Activated CD4-positive, alpha-beta T cell treated with anti-CD3 and anti-CD28 coated beads, Interleukin-10, Interleukin-2, amounts not matched to agents 100 ng/mL and 50 ng/mL, durations not matched to agents 16 hours and 8 hours (primary cell): ENCODE results near the gene SNX2.
"Not testable (repeated sequence)": the region's sequence is repeated elsewhere in the genome, so short reads cannot be mapped to it uniquely, and the experiment has no call there.

Experiments used
- DNase-seq: peaks from one replicate; pipeline ENCODE4 v3.0.0-alpha.2; 2020

Gene SNX2, protein sequence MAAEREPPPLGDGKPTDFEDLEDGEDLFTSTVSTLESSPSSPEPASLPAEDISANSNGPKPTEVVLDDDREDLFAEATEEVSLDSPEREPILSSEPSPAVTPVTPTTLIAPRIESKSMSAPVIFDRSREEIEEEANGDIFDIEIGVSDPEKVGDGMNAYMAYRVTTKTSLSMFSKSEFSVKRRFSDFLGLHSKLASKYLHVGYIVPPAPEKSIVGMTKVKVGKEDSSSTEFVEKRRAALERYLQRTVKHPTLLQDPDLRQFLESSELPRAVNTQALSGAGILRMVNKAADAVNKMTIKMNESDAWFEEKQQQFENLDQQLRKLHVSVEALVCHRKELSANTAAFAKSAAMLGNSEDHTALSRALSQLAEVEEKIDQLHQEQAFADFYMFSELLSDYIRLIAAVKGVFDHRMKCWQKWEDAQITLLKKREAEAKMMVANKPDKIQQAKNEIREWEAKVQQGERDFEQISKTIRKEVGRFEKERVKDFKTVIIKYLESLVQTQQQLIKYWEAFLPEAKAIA

DNA sequence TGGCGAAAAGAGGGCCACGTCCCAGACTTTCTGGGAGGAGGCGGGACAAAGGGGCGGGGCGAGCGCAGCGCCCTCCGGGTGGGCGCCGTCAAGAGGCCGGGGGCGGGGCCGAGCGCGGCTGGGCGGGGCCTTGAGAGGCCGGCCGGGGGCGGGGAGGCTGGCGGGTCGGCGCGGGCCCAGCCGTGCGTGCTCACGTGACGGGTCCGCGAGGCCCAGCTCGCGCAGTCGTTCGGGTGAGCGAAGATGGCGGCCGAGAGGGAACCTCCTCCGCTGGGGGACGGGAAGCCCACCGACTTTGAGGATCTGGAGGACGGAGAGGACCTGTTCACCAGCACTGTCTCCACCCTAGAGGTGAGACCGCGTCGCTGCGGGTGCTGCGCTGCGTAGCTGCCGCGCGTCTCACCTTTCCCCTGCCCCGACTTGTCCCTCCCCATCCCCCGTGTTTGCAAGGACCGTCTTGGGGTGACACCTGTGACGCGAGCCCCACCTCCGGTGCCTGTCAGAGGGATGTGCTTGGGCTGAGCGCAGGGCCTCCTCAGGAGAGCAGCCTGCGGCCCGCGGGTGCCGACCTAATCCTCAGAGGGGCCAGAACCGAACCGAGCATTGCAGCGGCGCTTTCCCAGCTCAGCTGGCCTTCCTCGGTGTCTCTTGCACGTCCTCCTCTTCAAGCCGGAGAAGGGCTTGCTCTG lies at the start of gene SNX2:
SNX2 (plus strand) TSS at position 220 of the 689 bp plus-strand sequence; CDS start at position 244, 24 bp downstream.
- peak; percentile 93 for DNase-seq

DNA sequence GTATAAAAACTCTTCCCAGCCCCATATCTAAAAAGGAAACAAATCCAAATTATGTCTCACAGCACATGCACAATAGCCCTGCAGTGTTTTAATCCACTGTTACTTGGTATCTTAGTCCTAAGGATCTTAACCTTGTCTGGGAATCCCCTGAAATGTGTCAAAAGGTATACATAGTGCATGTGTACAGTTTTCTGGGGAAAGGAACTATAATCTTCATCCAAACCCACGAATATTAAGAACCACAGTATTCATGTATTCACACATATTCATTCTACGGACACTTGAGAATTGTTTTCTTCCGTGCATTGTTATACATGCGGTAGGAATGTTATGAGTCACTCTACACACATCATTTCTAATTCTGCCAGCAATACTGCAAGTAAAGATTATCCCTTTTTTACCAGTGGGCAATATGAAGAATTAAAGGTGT lies 47.8 kb upstream of the SNX2 start:
- DNase-seq: peak; percentile 31

DNA sequence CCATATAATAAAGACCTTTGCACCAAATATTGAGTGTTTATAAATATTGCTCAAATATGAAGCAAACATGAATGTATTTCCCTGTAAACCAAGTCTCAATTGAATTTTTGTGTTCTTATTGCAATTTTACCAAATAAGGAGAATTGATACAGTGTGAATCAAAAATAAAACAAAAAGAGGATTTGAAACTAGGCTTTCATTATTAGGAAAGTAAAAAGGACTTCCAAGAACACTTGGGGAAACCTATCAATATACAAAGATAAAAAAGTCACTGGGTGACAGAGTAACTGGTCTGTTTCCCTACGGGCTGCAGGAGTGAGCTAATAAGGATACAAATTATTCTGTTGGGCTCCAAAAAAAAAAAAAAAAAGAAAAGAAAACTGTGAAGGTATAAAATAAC lies 44.8 kb upstream of the SNX2 start:
- DNase-seq: no peak

DNA sequence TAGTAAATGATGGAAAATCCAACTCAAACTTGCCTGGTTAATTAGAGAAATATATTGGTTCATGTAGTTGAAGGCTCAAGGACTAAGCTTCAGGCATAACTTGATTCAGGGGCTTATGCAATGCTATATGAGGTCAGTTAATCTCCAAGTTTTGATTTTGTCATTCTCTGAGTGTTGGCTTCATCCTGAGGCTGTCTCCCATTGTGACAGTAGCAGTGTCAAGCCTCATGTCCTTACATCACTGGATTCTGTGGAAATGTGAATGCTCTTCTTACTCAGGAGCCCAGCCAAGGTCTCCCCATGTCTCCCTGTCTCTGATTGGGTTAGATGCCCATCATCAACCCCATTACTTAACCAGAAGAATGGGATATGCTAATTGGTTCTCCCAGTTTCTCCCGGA lies 44.4 kb upstream of the SNX2 start:
- no peak for DNase-seq

DNA sequence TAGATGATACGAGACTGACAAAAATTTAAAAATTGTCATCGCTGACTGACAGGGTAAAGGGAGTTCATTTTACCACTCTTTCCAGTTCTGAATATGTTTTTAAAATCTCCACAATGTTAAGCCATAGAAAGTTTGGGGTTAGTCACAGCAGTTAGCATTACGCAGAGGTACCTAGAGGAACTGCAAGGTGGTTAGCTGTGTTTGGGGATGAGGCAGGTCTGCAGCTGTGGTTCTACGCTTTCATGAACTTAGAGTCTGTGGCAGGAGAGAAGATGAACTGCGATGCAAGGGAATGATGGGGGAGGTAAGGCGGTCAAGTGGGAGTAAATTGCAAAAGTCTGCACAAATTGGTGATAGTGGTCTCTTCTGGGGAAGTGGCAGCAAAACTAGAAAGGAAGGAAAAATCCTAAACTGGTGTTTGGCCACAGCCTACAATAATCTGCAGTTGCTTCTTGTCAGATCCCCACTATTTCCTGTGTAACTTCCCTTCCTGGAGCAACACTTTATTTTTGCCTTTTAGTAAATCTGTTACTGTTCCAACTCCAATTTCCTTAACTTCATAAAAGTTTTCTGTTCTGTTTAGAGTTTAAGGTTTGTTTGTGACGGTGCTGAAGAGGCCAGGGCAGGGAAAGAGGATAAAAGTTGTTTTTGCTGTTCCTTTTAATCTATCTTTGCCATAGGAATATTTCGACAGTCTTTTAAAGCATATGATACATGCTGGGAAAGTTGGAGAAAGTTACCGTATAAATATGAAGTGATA lies 38.6 kb upstream of the SNX2 start:
- no peak for DNase-seq

GRCh38 chr5:122738088-122738487 lies 36.8 kb upstream of the SNX2 start:
- DNase-seq: no peak

- DNase-seq: no peak
Measured at GRCh38 chr5:122741681-122742080, 33.2 kb upstream of the SNX2 start.

- no peak for DNase-seq
Measured at GRCh38 chr5:122743261-122743660, 31.6 kb upstream of the SNX2 start.

- DNase-seq: no peak
Measured at GRCh38 chr5:122745597-122745996, 29.3 kb upstream of the SNX2 start.

DNA sequence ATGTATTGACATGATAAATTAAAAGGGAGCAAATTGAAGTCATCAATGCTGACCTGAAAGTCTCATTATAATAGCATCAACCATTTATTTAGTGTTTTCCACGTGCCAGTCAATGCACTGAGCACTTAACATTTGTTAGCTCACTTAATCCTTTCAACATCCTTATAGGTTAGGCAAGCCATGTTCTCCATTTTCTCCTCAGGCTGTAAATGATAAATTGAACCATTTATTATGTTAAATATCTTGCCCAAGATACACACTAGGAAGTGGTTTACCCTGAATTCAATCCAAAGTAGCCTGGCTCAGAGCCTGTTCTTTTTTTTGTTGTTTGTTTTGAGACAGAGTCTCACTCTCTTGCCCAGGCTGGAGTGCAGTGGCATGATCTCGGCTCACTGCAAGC lies 25.0 kb upstream of the SNX2 start:
- DNase-seq: no peak

GRCh38 chr5:122751293-122751782 lies 23.5 kb upstream of the SNX2 start:
- DNase-seq: no peak

DNA sequence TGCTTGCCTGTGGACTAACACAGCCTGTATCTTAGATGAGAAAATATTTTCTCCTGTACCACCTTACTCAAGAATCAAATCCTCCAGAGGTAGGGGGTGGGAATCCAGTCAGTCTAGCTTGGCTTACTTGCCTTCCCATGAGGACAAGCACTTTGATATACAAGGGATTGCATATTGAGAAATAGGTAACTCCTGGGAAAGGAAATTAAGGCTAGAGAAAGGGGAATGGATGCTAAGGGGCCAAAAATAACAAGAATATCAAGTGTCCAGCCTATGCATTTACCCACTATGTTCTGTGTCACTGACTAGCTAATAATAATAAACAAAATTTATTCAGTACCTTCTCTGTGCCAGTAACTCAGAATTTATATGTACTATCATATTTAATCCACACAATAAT lies 21.4 kb upstream of the SNX2 start:
- no peak for DNase-seq

- no peak for DNase-seq
Measured at GRCh38 chr5:122755783-122756182, 19.1 kb upstream of the SNX2 start.

- peak; percentile 69 for DNase-seq
Measured at GRCh38 chr5:122756264-122756911, 18.5 kb upstream of the SNX2 start.

- peak; percentile 57 for DNase-seq
Measured at GRCh38 chr5:122757285-122757684, 17.6 kb upstream of the SNX2 start.

- no peak for DNase-seq
Measured at GRCh38 chr5:122759241-122760070, 15.4 kb upstream of the SNX2 start.

- no peak for DNase-seq
Measured at GRCh38 chr5:122760236-122760635, 14.6 kb upstream of the SNX2 start.

GRCh38 chr5:122761115-122761514 lies 13.8 kb upstream of the SNX2 start:
- DNase-seq: no peak

- DNase-seq: not testable (repeated sequence)
Measured at GRCh38 chr5:122761896-122762295, 13.0 kb upstream of the SNX2 start.

GRCh38 chr5:122766130-122766529 lies 8.8 kb upstream of the SNX2 start:
- DNase-seq: no peak

DNA sequence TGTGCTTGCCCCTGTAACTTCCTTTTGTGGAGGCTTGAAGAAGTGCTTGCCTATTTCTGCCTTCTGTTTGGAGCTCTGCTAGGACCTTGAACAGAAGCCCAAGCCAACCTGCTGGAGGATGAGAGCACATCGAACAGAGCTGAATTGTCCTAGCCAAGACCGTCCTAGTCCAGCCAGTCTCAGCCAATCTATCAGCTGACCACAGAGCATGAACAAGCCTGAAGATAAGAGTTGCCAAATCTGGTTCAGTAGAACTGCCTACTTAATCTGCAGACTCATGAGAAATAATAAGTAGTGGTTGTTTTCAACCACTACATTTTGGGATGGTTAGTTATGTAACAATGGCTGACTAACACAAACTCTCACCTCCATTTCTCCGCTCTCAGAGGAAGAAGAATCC lies 4.4 kb upstream of the SNX2 start:
- no peak for DNase-seq

GRCh38 chr5:122772446-122772845 lies 2.4 kb upstream of the SNX2 start:
- DNase-seq: no peak
